ENCODE results near the gene NUFIP1.

NUFIP1 gene

DNA sequence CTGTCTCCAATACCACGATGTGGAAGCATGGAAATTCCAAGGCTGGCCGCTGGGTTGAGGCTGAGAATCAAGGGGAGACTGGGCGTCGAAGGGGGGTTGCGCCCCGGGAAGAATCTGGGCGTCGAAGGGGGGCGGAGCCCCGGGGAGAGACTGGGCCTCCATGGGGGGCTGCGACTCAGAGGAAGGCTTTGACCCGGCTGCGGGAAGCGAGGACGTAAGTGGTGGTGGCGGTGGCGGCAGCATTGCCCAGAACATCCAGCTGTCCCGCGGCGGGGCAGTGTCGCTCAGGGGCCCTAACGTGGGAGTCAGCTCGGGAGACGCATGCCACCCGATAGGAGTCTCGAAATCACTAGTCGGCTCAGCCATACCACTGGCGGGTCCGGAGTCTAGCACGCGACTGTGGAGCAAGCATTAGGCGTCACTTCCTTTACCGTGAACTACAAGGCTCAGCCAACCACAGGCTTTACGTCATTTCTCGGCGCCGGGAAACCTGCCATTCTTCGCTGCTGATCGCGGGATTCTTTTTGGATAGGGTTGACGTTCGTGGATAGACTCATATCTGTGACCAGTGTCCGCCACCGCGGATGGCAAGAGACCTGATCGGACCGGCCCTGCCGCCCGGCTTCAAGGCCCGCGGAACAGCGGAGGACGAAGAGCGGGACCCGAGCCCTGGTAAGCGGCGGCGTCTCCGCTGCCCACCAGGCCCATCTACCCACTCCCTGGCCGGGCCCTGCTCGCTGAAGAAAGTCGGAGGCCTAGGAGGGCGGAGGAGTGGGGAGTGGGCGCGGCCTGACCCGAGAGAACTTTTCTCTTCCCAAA is at the start of gene NUFIP1, which contains the start of gene GPALPP1:
TSS of gene NUFIP1 (minus strand) at position 401 of the 819 bp plus-strand sequence. CDS start at position 366, 35 bp downstream.
TSS of gene GPALPP1 (plus strand) at position 468 of the 819 bp plus-strand sequence. CDS start at position 585, 117 bp downstream.
- Histone ChIP-seq H3K4me3 (ENCODE audit: low read length, poor library complexity, severe bottlenecking) (peak within 1 kb of the TSS; percentile 83), H3F3A (ENCODE audit: low read depth) (no peaks in the 10 kb centered on the region), H3K9ac (ENCODE audit: low read depth, low read length, poor library complexity, severe bottlenecking) (peak within 1 kb of the TSS; percentile 80), H3K36me3 (ENCODE audit: insufficient read depth, low read length) (no peaks in the 10 kb centered on the region), H3K4me1 (ENCODE audit: insufficient read depth, low read length, poor library complexity, severe bottlenecking) (peaks cover 53% of the 10 kb centered on the region), H4K20me1 (ENCODE audit: insufficient read depth, low read length, poor library complexity, severe bottlenecking) (peaks cover 7% of the 10 kb centered on the region), H3K4me2 (ENCODE audit: low read depth, low read length, poor library complexity, severe bottlenecking) (peak within 1 kb of the TSS; percentile 95), H3K27me3 (ENCODE audit: insufficient read depth, low read length, poor library complexity, severe bottlenecking) (no peaks in the 10 kb centered on the region), H3K79me2 (ENCODE audit: insufficient read depth, low read length) (peaks cover 84% of the 10 kb centered on the region), H3K9me3 (ENCODE audit: insufficient read depth, low read depth, low read length) (no peaks in the 10 kb centered on the region), H2AFZ (ENCODE audit: low read length) (peak within 1 kb of the TSS; percentile 96), H3K9me2 (replicated peaks; ENCODE audit: low read depth, low read length) (no peaks in the 10 kb centered on the region)
- no peak for TF ChIP-seq EZH2phosphoT487 (IDR thresholded peaks at IDR 0.05; ENCODE audit: borderline replicate concordance)
- TF ChIP-seq, protein P1, sequence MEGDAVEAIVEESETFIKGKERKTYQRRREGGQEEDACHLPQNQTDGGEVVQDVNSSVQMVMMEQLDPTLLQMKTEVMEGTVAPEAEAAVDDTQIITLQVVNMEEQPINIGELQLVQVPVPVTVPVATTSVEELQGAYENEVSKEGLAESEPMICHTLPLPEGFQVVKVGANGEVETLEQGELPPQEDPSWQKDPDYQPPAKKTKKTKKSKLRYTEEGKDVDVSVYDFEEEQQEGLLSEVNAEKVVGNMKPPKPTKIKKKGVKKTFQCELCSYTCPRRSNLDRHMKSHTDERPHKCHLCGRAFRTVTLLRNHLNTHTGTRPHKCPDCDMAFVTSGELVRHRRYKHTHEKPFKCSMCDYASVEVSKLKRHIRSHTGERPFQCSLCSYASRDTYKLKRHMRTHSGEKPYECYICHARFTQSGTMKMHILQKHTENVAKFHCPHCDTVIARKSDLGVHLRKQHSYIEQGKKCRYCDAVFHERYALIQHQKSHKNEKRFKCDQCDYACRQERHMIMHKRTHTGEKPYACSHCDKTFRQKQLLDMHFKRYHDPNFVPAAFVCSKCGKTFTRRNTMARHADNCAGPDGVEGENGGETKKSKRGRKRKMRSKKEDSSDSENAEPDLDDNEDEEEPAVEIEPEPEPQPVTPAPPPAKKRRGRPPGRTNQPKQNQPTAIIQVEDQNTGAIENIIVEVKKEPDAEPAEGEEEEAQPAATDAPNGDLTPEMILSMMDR (conservative IDR thresholded peaks at IDR 0.05; ENCODE audit: low read length), result no peak

DNA sequence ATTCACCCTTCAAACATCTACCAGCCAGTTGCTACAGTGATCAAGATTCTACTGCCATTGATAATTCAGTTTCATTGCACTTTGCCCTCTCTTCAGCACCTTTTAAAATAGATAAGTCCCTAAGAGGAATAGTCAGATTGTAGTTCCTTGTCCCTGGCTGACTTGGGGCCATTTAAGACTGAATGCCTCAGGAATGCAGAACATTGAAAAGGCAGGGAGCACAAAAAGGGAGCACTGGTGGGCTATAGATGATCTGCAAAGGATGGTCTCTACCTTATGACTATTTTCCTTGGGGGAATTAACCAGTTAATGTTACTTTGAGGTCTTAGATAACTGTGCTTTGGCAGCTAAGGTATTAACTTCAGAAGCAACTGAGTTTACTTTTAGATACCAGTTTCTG is 46.9 kb upstream of the NUFIP1 start:
- no peaks in the 10 kb centered on the region for H3K4me1 ChIP-seq (ENCODE audit: insufficient read depth, low read length, poor library complexity, severe bottlenecking)
- no peaks in the 10 kb centered on the region for H4K20me1 ChIP-seq (ENCODE audit: insufficient read depth, low read length, poor library complexity, severe bottlenecking)
- H3K36me3 ChIP-seq (ENCODE audit: insufficient read depth, low read length), result no peaks in the 10 kb centered on the region; the same call in 1 of the 2 replicates
- no peak overlapping the region for H3K4me2 ChIP-seq (ENCODE audit: low read depth, low read length, poor library complexity, severe bottlenecking)
- no peak overlapping the region for H2AFZ ChIP-seq (ENCODE audit: low read length)
- H3K27me3 ChIP-seq (ENCODE audit: insufficient read depth, low read length, poor library complexity, severe bottlenecking), result no peaks in the 10 kb centered on the region
- TF ChIP-seq, protein P1 (conservative IDR thresholded peaks at IDR 0.05; ENCODE audit: low read length), result no peak
- TF ChIP-seq EZH2phosphoT487 (IDR thresholded peaks at IDR 0.05; ENCODE audit: borderline replicate concordance), result no peak
- no peaks in the 10 kb centered on the region for H3K9me2 ChIP-seq (replicated peaks; ENCODE audit: low read depth, low read length)
- no peak overlapping the region for H3K9ac ChIP-seq (ENCODE audit: low read depth, low read length, poor library complexity, severe bottlenecking)
- H3K79me2 ChIP-seq (ENCODE audit: insufficient read depth, low read length), result no peaks in the 10 kb centered on the region
- no peaks in the 10 kb centered on the region for H3F3A ChIP-seq (ENCODE audit: low read depth)
- no peaks in the 10 kb centered on the region for H3K9me3 ChIP-seq (ENCODE audit: insufficient read depth, low read depth, low read length)
- H3K4me3 ChIP-seq (ENCODE audit: low read length, poor library complexity, severe bottlenecking), result no peak overlapping the region

DNA sequence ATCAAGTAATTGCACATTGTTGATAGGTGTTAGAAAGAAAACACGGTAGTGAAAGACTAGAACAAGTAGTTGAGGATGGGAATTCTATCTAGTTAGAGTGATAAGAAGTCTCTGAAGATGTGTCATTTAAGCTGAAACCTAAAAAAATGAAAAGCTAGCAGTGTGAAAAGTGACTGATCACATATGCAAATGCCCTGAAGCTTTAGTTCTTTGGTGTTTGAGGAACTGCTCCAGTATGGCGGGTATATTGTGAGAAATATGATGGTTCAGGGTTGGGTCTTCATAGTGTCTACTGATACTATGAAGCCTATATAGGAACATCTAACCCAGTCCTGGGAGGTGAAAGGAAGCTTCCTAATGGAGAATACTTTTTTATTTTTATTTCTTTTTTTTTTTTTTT is 45.1 kb upstream of the NUFIP1 start:
- Histone ChIP-seq H3K36me3 (ENCODE audit: insufficient read depth, low read length) (no peaks in the 10 kb centered on the region; the same call in 1 of the 2 replicates), H3K4me3 (ENCODE audit: low read length, poor library complexity, severe bottlenecking) (no peak overlapping the region), H3K4me1 (ENCODE audit: insufficient read depth, low read length, poor library complexity, severe bottlenecking) (no peaks in the 10 kb centered on the region), H3K9me3 (ENCODE audit: insufficient read depth, low read depth, low read length) (no peaks in the 10 kb centered on the region), H3K27me3 (ENCODE audit: insufficient read depth, low read length, poor library complexity, severe bottlenecking) (no peaks in the 10 kb centered on the region), H4K20me1 (ENCODE audit: insufficient read depth, low read length, poor library complexity, severe bottlenecking) (no peaks in the 10 kb centered on the region), H3K9me2 (replicated peaks; ENCODE audit: low read depth, low read length) (no peaks in the 10 kb centered on the region), H2AFZ (ENCODE audit: low read length) (no peak overlapping the region), H3K79me2 (ENCODE audit: insufficient read depth, low read length) (no peaks in the 10 kb centered on the region), H3K9ac (ENCODE audit: low read depth, low read length, poor library complexity, severe bottlenecking) (no peak overlapping the region), H3K4me2 (ENCODE audit: low read depth, low read length, poor library complexity, severe bottlenecking) (no peak overlapping the region), H3F3A (ENCODE audit: low read depth) (no peaks in the 10 kb centered on the region)
- TF ChIP-seq, protein P1 (conservative IDR thresholded peaks at IDR 0.05; ENCODE audit: low read length), result no peak
- TF ChIP-seq EZH2phosphoT487 (IDR thresholded peaks at IDR 0.05; ENCODE audit: borderline replicate concordance), result no peak
